Activated CD4-positive, alpha-beta T cell treated with anti-CD3 and anti-CD28 coated beads for 36 hours (primary cell): ENCODE measurements around the gene COL1A1. TPM values are rescaled to one million over a fixed set of nuclear protein-coding genes. Genes with fewer than 3 reads are reported as not detected.

Experiments
- ATAC-seq: fragments of 200-7000 bp; cut with Tn5 transposase; one replicate; pipeline ENCODE4 v1.10.0; 2021; ENCODE audit warnings: mild to moderate bottlenecking, moderate library complexity
- CTCF ChIA-PET: fragments of 350-600 bp; sonication (Branson Sonifier 250); formaldehyde crosslinking; loops from one replicate; lab custom pipeline; 2021; ENCODE audit warnings: antibody characterized with exemption; lab: Charles Lee
- POLR2A ChIA-PET: fragments of 350-600 bp; sonication (Branson Sonifier 250); formaldehyde crosslinking; loops from one replicate; lab custom pipeline; 2021; ENCODE audit warnings: antibody characterized with exemption, inconsistent platforms; lab: Charles Lee
- DNase-seq: peaks from one replicate; pipeline ENCODE4 v3.0.0-alpha.2; 2020
- H3K27ac Mint-ChIP-seq: one replicate; pipeline ENCODE4 v1.8.0; 2021; ENCODE audit warnings: mixed read lengths
- H3K27me3 Mint-ChIP-seq: one replicate; pipeline ENCODE4 v1.8.0; 2021; ENCODE audit warnings: mixed read lengths
- H3K36me3 Mint-ChIP-seq: one replicate; pipeline ENCODE4 v1.8.0; 2021; ENCODE audit warnings: low read depth, mixed read lengths
- H3K4me1 Mint-ChIP-seq: one replicate; pipeline ENCODE4 v1.8.0; 2021; ENCODE audit warnings: mixed read lengths
- H3K4me3 Mint-ChIP-seq: one replicate; pipeline ENCODE4 v1.8.0; 2021; ENCODE audit warnings: mild to moderate bottlenecking, moderate library complexity, mixed read lengths
- H3K9me3 Mint-ChIP-seq: one replicate; pipeline ENCODE4 v1.8.0; 2021; ENCODE audit warnings: low read depth, mixed read lengths
- intact Hi-C, 2 experiments: fragments of 100-400 bp; cut with DNase I in 1 of 2; cut with micrococcal nuclease in 1 of 2; formaldehyde crosslinking; loops; one replicate each; pipeline versions ENCODE4 v1.14.2 to v1.15.1; 2022 to 2024; cut with DNase I, micrococcal nuclease
- total RNA-seq, 2 experiments: library from RNA; stranded (reverse); gene quantifications; one replicate each; pipeline ENCODE4 v1.2.3, GENCODE V29; 2021

The COL1A1 gene
- total RNA-seq, 2 experiments from 2014 or later, result 0.55 to 0.70 TPM

- Mint-ChIP-seq H3K9me3 (no peaks in the 10 kb centered on the region), H3K36me3 (no peaks in the 10 kb centered on the region), H3K4me1 (peaks cover 10% of the 10 kb centered on the region), H3K27me3 (no peaks in the 10 kb centered on the region), H3K4me3 (no peak overlapping the region), H3K27ac (no peak overlapping the region)
- POLR2A ChIA-PET, result interaction anchor here (0.7 kb wide), 2 partner anchors 53 to 207 kb away, joined by 4 to 7 read pairs; no protein-coding TSS in a partner anchor
- CTCF ChIA-PET, result no interaction called here
- ATAC-seq, result no peak
- intact Hi-C loops, result no loop called here
- no peak for DNase-seq
These were observed 16.6 kb downstream of the COL1A1 start for GRCh38 chr17:50184611-50185398.

- no peak for ATAC-seq
- intact Hi-C loops, result no loop called here
- H3K4me1 Mint-ChIP-seq, result peaks cover 10% of the 10 kb centered on the region
- no peaks in the 10 kb centered on the region for H3K27me3 Mint-ChIP-seq
- H3K4me3 Mint-ChIP-seq, result no peak overlapping the region
- DNase-seq, result no peak
- no peaks in the 10 kb centered on the region for H3K36me3 Mint-ChIP-seq
- H3K27ac Mint-ChIP-seq, result no peak overlapping the region
- H3K9me3 Mint-ChIP-seq, result no peaks in the 10 kb centered on the region
- ChIA-PET POLR2A (interaction anchor here (0.6 kb wide), 1 partner anchor 15 kb away, joined by 3 read pairs; no protein-coding TSS in a partner anchor), CTCF (interaction anchor here (0.5 kb wide), 1 partner anchor 66 kb away, joined by 3 read pairs; no protein-coding TSS in a partner anchor)
These were observed 17.4 kb downstream of the COL1A1 start for GRCh38 chr17:50184064-50184463.

GRCh38 chr17:50183421-50183994 is 17.9 kb downstream of the COL1A1 start:
- intact Hi-C loops, result no loop called here
- CTCF ChIA-PET, result interaction anchor here (0.5 to 1.0 kb wide), 3 partner anchors 13 to 66 kb away, joined by 3 to 4 read pairs (median 3); no protein-coding TSS in a partner anchor
- DNase-seq, result no peak
- H3K9me3 Mint-ChIP-seq, result no peaks in the 10 kb centered on the region
- peak overlapping the region; percentile 2 for H3K27ac Mint-ChIP-seq
- ATAC-seq, result peak; percentile 60
- no peaks in the 10 kb centered on the region for H3K36me3 Mint-ChIP-seq
- POLR2A ChIA-PET, result interaction anchor here (0.6 kb wide), 1 partner anchor 14 kb away, joined by 3 read pairs; no protein-coding TSS in a partner anchor
- H3K4me1 Mint-ChIP-seq, result peaks cover 10% of the 10 kb centered on the region
- no peaks in the 10 kb centered on the region for H3K27me3 Mint-ChIP-seq
- no peak overlapping the region for H3K4me3 Mint-ChIP-seq

- POLR2A ChIA-PET, result no interaction called here
- Mint-ChIP-seq H3K27ac (no peak overlapping the region), H3K9me3 (no peaks in the 10 kb centered on the region), H3K27me3 (no peaks in the 10 kb centered on the region), H3K36me3 (no peaks in the 10 kb centered on the region), H3K4me3 (no peak overlapping the region), H3K4me1 (peaks cover 16% of the 10 kb centered on the region)
- no peak for DNase-seq
- CTCF ChIA-PET, result interaction anchor here (0.7 to 1.5 kb wide), 3 partner anchors 13 to 22 kb away, joined by 3 to 4 read pairs (median 3); no protein-coding TSS in a partner anchor
- intact Hi-C loops, result no loop called here
- no peak for ATAC-seq
These were observed 18.5 kb downstream of the COL1A1 start for GRCh38 chr17:50182783-50183420.

- no peak overlapping the region for H3K27ac Mint-ChIP-seq
- no peaks in the 10 kb centered on the region for H3K27me3 Mint-ChIP-seq
- ChIA-PET POLR2A (no interaction called here), CTCF (interaction anchor here (1.5 kb wide), 1 partner anchor 23 kb away, joined by 3 read pairs; no protein-coding TSS in a partner anchor)
- H3K4me1 Mint-ChIP-seq, result peaks cover 18% of the 10 kb centered on the region
- ATAC-seq (no peak), DNase-seq (no peak)
- H3K36me3 Mint-ChIP-seq, result no peaks in the 10 kb centered on the region
- no peak overlapping the region for H3K4me3 Mint-ChIP-seq
- intact Hi-C loops, result no loop called here
- no peaks in the 10 kb centered on the region for H3K9me3 Mint-ChIP-seq
These were observed 19.6 kb downstream of the COL1A1 start for GRCh38 chr17:50181591-50182560.

- ChIA-PET POLR2A (no interaction called here), CTCF (interaction anchor here (1.5 kb wide), 1 partner anchor 24 kb away, joined by 3 read pairs; no protein-coding TSS in a partner anchor)
- H3K4me3 Mint-ChIP-seq, result no peak overlapping the region
- peaks cover 18% of the 10 kb centered on the region for H3K4me1 Mint-ChIP-seq
- no peaks in the 10 kb centered on the region for H3K27me3 Mint-ChIP-seq
- H3K9me3 Mint-ChIP-seq, result no peaks in the 10 kb centered on the region
- ATAC-seq (no peak), DNase-seq (no peak)
- no peak overlapping the region for H3K27ac Mint-ChIP-seq
- intact Hi-C loops, result no loop called here
- H3K36me3 Mint-ChIP-seq, result no peaks in the 10 kb centered on the region
These were observed 20.3 kb downstream of the COL1A1 start for GRCh38 chr17:50181144-50181543.

GRCh38 chr17:50180620-50181019 is 20.8 kb downstream of the COL1A1 start:
- no peak for ATAC-seq
- no peak overlapping the region for H3K4me3 Mint-ChIP-seq
- H3K9me3 Mint-ChIP-seq, result no peaks in the 10 kb centered on the region
- no peak overlapping the region for H3K27ac Mint-ChIP-seq
- CTCF ChIA-PET, result no interaction called here
- intact Hi-C loops, result no loop called here
- no peaks in the 10 kb centered on the region for H3K27me3 Mint-ChIP-seq
- H3K4me1 Mint-ChIP-seq, result peaks cover 18% of the 10 kb centered on the region
- no peaks in the 10 kb centered on the region for H3K36me3 Mint-ChIP-seq
- no peak for DNase-seq
- POLR2A ChIA-PET, result no interaction called here

- intact Hi-C loops, result no loop called here
- no peak for ATAC-seq
- H3K36me3 Mint-ChIP-seq, result no peaks in the 10 kb centered on the region
- no peaks in the 10 kb centered on the region for H3K27me3 Mint-ChIP-seq
- no peaks in the 10 kb centered on the region for H3K9me3 Mint-ChIP-seq
- CTCF ChIA-PET, result no interaction called here
- no peak overlapping the region for H3K4me3 Mint-ChIP-seq
- no peak for DNase-seq
- no peak overlapping the region for H3K27ac Mint-ChIP-seq
- POLR2A ChIA-PET, result no interaction called here
- peaks cover 18% of the 10 kb centered on the region for H3K4me1 Mint-ChIP-seq
These were observed 21.3 kb downstream of the COL1A1 start for GRCh38 chr17:50180111-50180510.

GRCh38 chr17:50177983-50178834 is 23.2 kb downstream of the COL1A1 start:
- H3K9me3 Mint-ChIP-seq, result no peaks in the 10 kb centered on the region
- peaks cover 8% of the 10 kb centered on the region for H3K4me1 Mint-ChIP-seq
- POLR2A ChIA-PET, result no interaction called here
- no peak overlapping the region for H3K27ac Mint-ChIP-seq
- H3K36me3 Mint-ChIP-seq, result no peaks in the 10 kb centered on the region
- CTCF ChIA-PET, result interaction anchor here (0.7 to 2.8 kb wide), 12 partner anchors 9 to 244 kb away, joined by 3 to 34 read pairs (median 4); partner anchors contain the start of gene PDK2
- no peaks in the 10 kb centered on the region for H3K27me3 Mint-ChIP-seq
- intact Hi-C loops, result loop anchor here in 1 of 2 experiments (1.0 kb wide), 1 partner anchor 38 kb away; no protein-coding TSS in a partner anchor
- peak; percentile 93 for ATAC-seq
- H3K4me3 Mint-ChIP-seq, result no peak overlapping the region
- peak; percentile 71 for DNase-seq

- ATAC-seq (no peak), DNase-seq (no peak)
- CTCF ChIA-PET, result interaction anchor here (0.7 to 2.8 kb wide), 8 partner anchors 8 to 120 kb away, joined by 3 to 34 read pairs (median 4); partner anchors contain the start of gene PDK2
These were observed 24.0 kb downstream of the COL1A1 start for GRCh38 chr17:50177476-50177875.

More at GRCh38 chr17:50177476-50177875, 24.0 kb downstream of the COL1A1 start:
- POLR2A ChIA-PET, result no interaction called here
- intact Hi-C loops, result no loop called here
- H3K27ac Mint-ChIP-seq, result no peak overlapping the region
- H3K9me3 Mint-ChIP-seq, result no peaks in the 10 kb centered on the region
- no peaks in the 10 kb centered on the region for H3K36me3 Mint-ChIP-seq
- no peaks in the 10 kb centered on the region for H3K27me3 Mint-ChIP-seq
- no peak overlapping the region for H3K4me3 Mint-ChIP-seq
- peaks cover 8% of the 10 kb centered on the region for H3K4me1 Mint-ChIP-seq
